Neural progenitor cell (in vitro differentiated cells): Measurements from ENCODE around the gene COL23A1. TPM values are rescaled to one million over a fixed set of nuclear protein-coding genes. Genes with fewer than 3 reads are reported as not detected.
A peak's percentile ranks its signal among the peaks of the same experiment; 100 is the strongest.

Source experiments
- DNase-seq: peaks from one replicate; pipeline ENCODE4 v3.0.0-alpha.2; 2016; ENCODE audit warnings: low spot score
- H2AFZ ChIP-seq: fragments of 200-600 bp; sonication (generic); replicated peaks from 2 replicates; pipeline ENCODE4 v1.6.1; 2016; ENCODE audit warnings: antibody characterized with exemption
- H3F3A ChIP-seq: fragments of 200-600 bp; sonication (generic); 2 replicates; pipeline ENCODE4 v1.6.1; 2016; ENCODE audit warnings: antibody characterized with exemption, low read depth
- H3K27ac ChIP-seq: fragments of 200-600 bp; sonication (generic); 2 replicates; pipeline ENCODE4 v1.5.1; 2016; ENCODE audit warnings: mild to moderate bottlenecking
- H3K27me3 ChIP-seq: fragments of 200-600 bp; sonication (generic); 2 replicates; pipeline ENCODE4 v1.6.1; 2016; ENCODE audit warnings: mild to moderate bottlenecking, moderate library complexity
- H3K36me3 ChIP-seq: fragments of 200-600 bp; sonication (generic); 2 replicates; pipeline ENCODE4 v1.5.1; 2016
- H3K4me1 ChIP-seq: fragments of 200-600 bp; sonication (generic); 2 replicates; pipeline ENCODE4 v1.6.1; 2016; ENCODE audit warnings: mixed run types
- H3K4me2 ChIP-seq: fragments of 200-600 bp; sonication (generic); 2 replicates; pipeline ENCODE4 v1.6.1; 2016
- H3K4me3 ChIP-seq: fragments of 200-600 bp; sonication (generic); 2 replicates; pipeline ENCODE4 v1.5.1; 2016
- H3K79me2 ChIP-seq: fragments of 200-600 bp; sonication (generic); 2 replicates; pipeline ENCODE4 v1.6.1; 2016; ENCODE audit warnings: low read depth
- H3K9ac ChIP-seq: fragments of 200-600 bp; sonication (generic); 2 replicates; pipeline ENCODE4 v1.6.1; 2016
- H3K9me3 ChIP-seq: fragments of 200-600 bp; sonication (generic); 2 replicates; pipeline ENCODE4 v1.5.1; 2016; ENCODE audit warnings: low read depth
- H4K20me1 ChIP-seq: fragments of 200-600 bp; sonication (generic); 2 replicates; pipeline ENCODE4 v1.6.1; 2016; ENCODE audit warnings: low read depth
- H3K27ac Mint-ChIP-seq: 3 replicates; pipeline ENCODE4 v1.8.0; 2021; ENCODE audit warnings: mixed read lengths
- H3K27me3 Mint-ChIP-seq: 2 replicates; pipeline ENCODE4 v1.8.0; 2022; ENCODE audit warnings: low read depth, mild to moderate bottlenecking, inconsistent platforms, moderate library complexity, mixed read lengths; ENCODE audit not compliant: insufficient read depth
- H3K36me3 Mint-ChIP-seq: 3 replicates; pipeline ENCODE4 v1.8.0; 2021; ENCODE audit warnings: mixed read lengths
- H3K4me1 Mint-ChIP-seq: 3 replicates; pipeline ENCODE4 v1.8.0; 2021; ENCODE audit warnings: mixed read lengths
- H3K4me3 Mint-ChIP-seq: 3 replicates; pipeline ENCODE4 v1.8.0; 2021; ENCODE audit warnings: mild to moderate bottlenecking, moderate library complexity, mixed read lengths
- H3K9me3 Mint-ChIP-seq: 3 replicates; pipeline ENCODE4 v1.8.0; 2020; ENCODE audit warnings: mixed read lengths
- CTCF ChIP-seq: fragments of 200-600 bp; sonication (generic); IDR thresholded peaks from 2 replicates; pipeline ENCODE4 v1.5.1; 2017; ENCODE audit warnings: antibody characterized with exemption, mild to moderate bottlenecking
- EZH2 ChIP-seq: fragments of 200-600 bp; sonication (generic); IDR thresholded peaks from 2 replicates; pipeline ENCODE4 v1.6.1; 2017; ENCODE audit warnings: antibody characterized with exemption, mild to moderate bottlenecking, moderate library complexity
- EZH2phosphoT487 ChIP-seq: fragments of 200-600 bp; sonication (generic); IDR thresholded peaks from 2 replicates; pipeline ENCODE4 v1.6.1; 2017; ENCODE audit warnings: antibody characterized with exemption
- total RNA-seq: library from RNA; depleted of rRNA; stranded (reverse); fragments of >200 nt; gene quantifications from 2 replicates; pipeline ENCODE4 v1.2.3, GENCODE V29; 2015; ENCODE audit warnings: low replicate concordance

COL23A1 gene
- total RNA-seq, 1 donor from 2014 or later = not detected

DNA sequence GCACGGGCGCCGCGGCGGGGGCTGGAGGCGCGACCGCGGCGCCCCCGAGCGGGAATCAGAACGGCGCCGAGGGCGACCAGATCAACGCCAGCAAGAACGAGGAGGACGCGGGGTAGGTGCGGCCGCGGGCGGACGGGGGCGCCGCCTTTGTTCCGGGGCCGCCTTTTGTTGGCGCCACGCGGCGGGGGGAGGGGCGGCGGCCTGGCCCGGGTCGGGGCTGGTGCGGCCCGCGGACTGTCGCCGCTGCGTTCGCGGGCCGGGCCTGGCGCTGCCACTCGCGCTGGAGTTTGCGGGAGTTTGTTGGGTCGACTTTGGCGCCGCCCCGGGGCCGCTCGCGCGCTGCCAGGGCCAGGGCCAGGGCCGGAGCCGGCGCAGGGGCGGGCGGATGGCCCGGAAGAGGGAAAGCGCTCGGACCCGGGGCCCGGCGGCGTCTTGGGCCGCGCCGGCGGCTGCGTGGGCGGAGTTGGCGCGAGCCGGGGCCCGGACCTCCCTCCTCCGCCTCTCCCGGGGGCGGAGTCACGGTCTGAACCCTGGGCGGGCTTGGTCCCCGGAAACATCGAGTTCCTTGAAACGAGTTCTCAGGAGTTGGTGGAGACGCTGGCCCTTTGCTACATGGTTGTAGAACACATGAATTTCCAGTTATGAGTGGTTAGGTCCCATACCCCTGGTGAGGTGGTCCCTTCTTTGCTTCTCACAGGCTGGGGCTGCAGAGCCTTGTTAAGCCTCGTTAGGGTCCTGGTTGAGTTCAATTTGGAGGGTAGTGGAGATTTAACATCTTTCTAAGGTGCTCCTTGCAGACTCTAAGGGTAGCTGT, 385.1 kb downstream of the COL23A1 start:
- Mint-ChIP-seq H3K4me3 (peak overlapping the region; percentile 86), H3K9me3 (peaks cover 2% of the 10 kb centered on the region), H3K36me3 (peaks cover 29% of the 10 kb centered on the region), H3K4me1 (peaks cover 25% of the 10 kb centered on the region), H3K27ac (no peak overlapping the region), H3K27me3 (peaks cover 28% of the 10 kb centered on the region)
- peaks cover 9% of the 10 kb centered on the region for H3K27me3 ChIP-seq
- peaks cover 64% of the 10 kb centered on the region for H3K79me2 ChIP-seq
- peak overlapping the region; percentile 88 for H3K4me2 ChIP-seq
- no peak overlapping the region for H2AFZ ChIP-seq
- TF ChIP-seq CTCF (no peak), EZH2 (no peak), EZH2phosphoT487 (no peak)
- peak overlapping the region; percentile 85 for H3K27ac ChIP-seq
- H3K9me3 ChIP-seq = no peaks in the 10 kb centered on the region
- peaks cover 52% of the 10 kb centered on the region for H4K20me1 ChIP-seq
- H3F3A ChIP-seq = peaks cover 64% of the 10 kb centered on the region
- H3K4me3 ChIP-seq = peak overlapping the region; percentile 94
- H3K9ac ChIP-seq = peak overlapping the region; percentile 97
- H3K36me3 ChIP-seq = peaks cover 17% of the 10 kb centered on the region
- peaks cover 16% of the 10 kb centered on the region for H3K4me1 ChIP-seq
- peak; percentile 84 for DNase-seq

DNA sequence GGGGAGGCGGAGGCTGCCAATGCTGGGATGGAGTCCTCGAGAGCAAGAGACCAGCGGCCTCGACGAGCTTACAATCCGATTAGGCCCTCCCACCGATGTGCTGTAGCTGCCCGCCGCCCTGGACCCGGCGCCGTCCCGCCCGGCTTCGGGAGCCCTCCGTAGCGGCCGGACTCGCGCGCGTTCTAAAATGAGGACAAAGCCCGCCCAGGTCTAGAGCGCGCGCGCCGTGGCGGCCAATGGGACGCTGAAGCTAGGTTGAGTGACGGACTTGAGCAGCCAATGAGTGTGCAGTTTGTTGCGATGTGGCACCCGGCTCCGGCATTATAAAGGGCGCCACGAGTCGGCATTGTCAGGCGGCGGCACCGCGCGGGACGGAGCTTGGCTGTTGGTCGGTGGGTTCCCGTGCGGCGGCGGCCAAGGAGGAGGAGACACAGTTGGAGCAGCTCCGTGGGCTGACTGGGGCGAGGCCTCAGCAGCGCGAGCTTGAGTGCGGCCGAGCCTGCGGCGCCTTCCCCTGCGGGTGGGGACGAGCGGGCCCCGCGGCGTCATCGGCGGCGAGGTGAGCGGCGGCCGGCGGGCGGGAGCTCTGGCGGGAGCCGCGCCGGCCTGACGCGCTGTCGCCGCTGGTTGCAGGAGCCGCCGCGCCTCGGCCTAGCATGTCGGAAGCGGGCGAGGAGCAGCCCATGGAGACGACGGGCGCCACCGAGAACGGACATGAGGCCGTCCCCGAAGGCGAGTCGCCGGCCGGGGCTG, 385.8 kb downstream of the COL23A1 start, which contains the start of gene HNRNPAB:
HNRNPAB (plus strand) TSS at position 352 of the 753 bp plus-strand sequence; CDS start at position 657, 305 bp downstream.
- no peaks in the 10 kb centered on the region for H3K9me3 ChIP-seq
- peaks cover 58% of the 10 kb centered on the region for H3F3A ChIP-seq
- TF ChIP-seq EZH2 = no peak
- TF ChIP-seq EZH2phosphoT487 = no peak
- no peak for TF ChIP-seq CTCF
- H3K79me2 ChIP-seq = peaks cover 56% of the 10 kb centered on the region
- H3K4me1 Mint-ChIP-seq = peaks cover 29% of the 10 kb centered on the region
- H4K20me1 ChIP-seq = peaks cover 44% of the 10 kb centered on the region
- DNase-seq = peak; percentile 98
- peaks cover 2% of the 10 kb centered on the region for H3K9me3 Mint-ChIP-seq
- H3K4me2 ChIP-seq = peak within 1 kb of the TSS; percentile 88
- peak within 1 kb of the TSS; percentile 52 for H2AFZ ChIP-seq
- peaks cover 16% of the 10 kb centered on the region for H3K4me1 ChIP-seq
- peaks cover 17% of the 10 kb centered on the region for H3K36me3 ChIP-seq
- H3K27me3 ChIP-seq = peaks cover 9% of the 10 kb centered on the region
- peak within 1 kb of the TSS; percentile 99 for H3K4me3 Mint-ChIP-seq
- H3K27ac ChIP-seq = peak within 1 kb of the TSS; percentile 85
- H3K4me3 ChIP-seq = peak within 1 kb of the TSS; percentile 94
- H3K27ac Mint-ChIP-seq = peak within 1 kb of the TSS; percentile 99
- peaks cover 23% of the 10 kb centered on the region for H3K27me3 Mint-ChIP-seq
- H3K36me3 Mint-ChIP-seq = peaks cover 24% of the 10 kb centered on the region
- peak within 1 kb of the TSS; percentile 97 for H3K9ac ChIP-seq

- Histone ChIP-seq H3K9me3 (no peaks in the 10 kb centered on the region), H3K9ac (no peak overlapping the region), H3K4me2 (peak overlapping the region; percentile 80), H3K4me1 (peaks cover 16% of the 10 kb centered on the region), H3K79me2 (peaks cover 50% of the 10 kb centered on the region), H3K27ac (no peak overlapping the region), H3K4me3 (peak overlapping the region; percentile 94), H3K36me3 (peaks cover 17% of the 10 kb centered on the region), H3F3A (peaks cover 52% of the 10 kb centered on the region), H4K20me1 (peaks cover 37% of the 10 kb centered on the region), H2AFZ (peak overlapping the region; percentile 52), H3K27me3 (peaks cover 9% of the 10 kb centered on the region)
- TF ChIP-seq EZH2 (no peak), EZH2phosphoT487 (no peak), CTCF (no peak)
- no peak for DNase-seq
- H3K27ac Mint-ChIP-seq = no peak overlapping the region
- peaks cover 2% of the 10 kb centered on the region for H3K9me3 Mint-ChIP-seq
- peaks cover 19% of the 10 kb centered on the region for H3K36me3 Mint-ChIP-seq
- H3K4me3 Mint-ChIP-seq = peak overlapping the region; percentile 99
- peaks cover 20% of the 10 kb centered on the region for H3K27me3 Mint-ChIP-seq
- peaks cover 29% of the 10 kb centered on the region for H3K4me1 Mint-ChIP-seq
Observed at GRCh38 chr5:178203670-178204181, 386.5 kb downstream of the COL23A1 start.
